GM21786 (cell line): ENCODE data around the gene TCF12.

Source experiments
- ATAC-seq: cut with Tn5 transposase; IDR thresholded peaks from one replicate; pipeline ENCODE4 v1.9.1; 2021; ENCODE audit not compliant: unreplicated experiment

Gene TCF12

GRCh38 chr15:57203906-57204305, 285.5 kb downstream of the TCF12 start:
- no peak for ATAC-seq

- ATAC-seq = no peak
These were observed 286.8 kb downstream of the TCF12 start for GRCh38 chr15:57205027-57205855.

- no peak for ATAC-seq
These were observed 287.6 kb downstream of the TCF12 start for GRCh38 chr15:57205996-57206395.

- no peak for ATAC-seq
These were observed 295.4 kb downstream of the TCF12 start for GRCh38 chr15:57213862-57214261.

- no peak for ATAC-seq
These were observed 296.9 kb downstream of the TCF12 start for GRCh38 chr15:57215326-57215725.

- ATAC-seq = no peak
These were observed 297.4 kb downstream of the TCF12 start for GRCh38 chr15:57215881-57216280.

GRCh38 chr15:57216288-57216687, 297.8 kb downstream of the TCF12 start:
- no peak for ATAC-seq

GRCh38 chr15:57217778-57218598, 299.5 kb downstream of the TCF12 start:
- ATAC-seq = no peak

GRCh38 chr15:57218826-57219576, 300.6 kb downstream of the TCF12 start:
- no peak for ATAC-seq

- no peak for ATAC-seq
These were observed 301.8 kb downstream of the TCF12 start for GRCh38 chr15:57220205-57220604.

- ATAC-seq = no peak
These were observed 302.7 kb downstream of the TCF12 start for GRCh38 chr15:57221134-57221533.

- no peak for ATAC-seq
These were observed 304.9 kb downstream of the TCF12 start for GRCh38 chr15:57223345-57223744.

GRCh38 chr15:57223887-57224286, 305.4 kb downstream of the TCF12 start:
- ATAC-seq = no peak

- ATAC-seq = no peak
These were observed 306.2 kb downstream of the TCF12 start for GRCh38 chr15:57224664-57225063.

GRCh38 chr15:57227166-57227565, 308.7 kb downstream of the TCF12 start:
- no peak for ATAC-seq

- no peak for ATAC-seq
These were observed 309.5 kb downstream of the TCF12 start for GRCh38 chr15:57227899-57228298.

GRCh38 chr15:57228395-57228794, 310.0 kb downstream of the TCF12 start:
- ATAC-seq = no peak

GRCh38 chr15:57229051-57229450, 310.6 kb downstream of the TCF12 start:
- ATAC-seq = no peak

- ATAC-seq = no peak
These were observed 313.1 kb downstream of the TCF12 start for GRCh38 chr15:57231559-57231958.

GRCh38 chr15:57234156-57234555, 315.7 kb downstream of the TCF12 start:
- ATAC-seq = no peak

GRCh38 chr15:57235186-57235585, 316.7 kb downstream of the TCF12 start:
- no peak for ATAC-seq
